ENCODE data around the gene WDR13.
"Not testable (repeated sequence)": the region's sequence is repeated elsewhere in the genome, so short reads cannot be mapped to it uniquely, and the experiment has no call there.

Gene WDR13

DNA sequence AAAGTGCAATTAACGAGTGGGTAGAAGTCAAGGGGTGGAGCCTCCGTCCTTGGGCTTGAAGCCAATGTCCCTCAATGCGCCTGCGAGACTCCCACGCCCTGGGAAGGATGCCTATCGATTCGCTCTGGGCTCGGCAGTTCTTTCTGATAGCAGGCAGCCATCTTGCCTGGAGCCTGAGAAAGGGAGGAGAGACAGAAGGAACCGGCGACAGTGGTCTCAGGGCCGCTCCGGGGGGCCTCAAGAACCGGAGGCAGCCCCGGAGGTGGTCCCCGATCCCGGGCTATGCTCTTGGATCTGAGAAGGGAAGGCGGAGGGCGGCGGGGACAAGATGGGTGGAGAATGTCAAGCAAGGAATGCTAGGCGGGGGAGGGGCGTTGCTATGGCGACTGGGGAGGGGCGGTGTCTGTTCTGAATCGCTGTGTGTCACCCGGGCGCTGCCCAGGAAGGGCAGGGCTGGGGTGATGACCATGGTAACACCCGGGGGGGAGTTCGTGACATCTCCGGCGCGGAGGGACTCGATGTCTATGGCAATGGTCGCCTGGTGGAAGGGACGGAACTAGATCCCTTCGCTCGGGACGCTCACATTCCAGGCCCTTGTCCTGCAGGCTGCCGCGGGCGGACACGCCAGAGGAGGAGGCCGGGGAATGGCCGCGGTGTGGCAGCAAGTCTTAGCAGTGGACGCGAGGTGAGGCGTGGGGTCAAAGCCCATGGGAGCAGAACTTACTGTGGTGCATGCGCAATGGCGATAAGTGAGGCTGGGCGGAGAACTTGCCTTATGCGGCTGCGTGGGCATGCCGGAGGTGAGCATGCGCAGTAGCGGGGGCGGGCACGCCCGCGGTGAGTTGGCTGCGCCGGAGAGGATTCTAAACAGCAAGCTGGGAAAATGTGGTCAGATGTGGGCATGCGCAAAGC, at the start of gene WDR13:
TSS of gene WDR13 (plus strand) at position 140 of the 912 bp plus-strand sequence. CDS start at position 645, 505 bp downstream.
- peak; percentile 55 for FAIRE-seq

DNA sequence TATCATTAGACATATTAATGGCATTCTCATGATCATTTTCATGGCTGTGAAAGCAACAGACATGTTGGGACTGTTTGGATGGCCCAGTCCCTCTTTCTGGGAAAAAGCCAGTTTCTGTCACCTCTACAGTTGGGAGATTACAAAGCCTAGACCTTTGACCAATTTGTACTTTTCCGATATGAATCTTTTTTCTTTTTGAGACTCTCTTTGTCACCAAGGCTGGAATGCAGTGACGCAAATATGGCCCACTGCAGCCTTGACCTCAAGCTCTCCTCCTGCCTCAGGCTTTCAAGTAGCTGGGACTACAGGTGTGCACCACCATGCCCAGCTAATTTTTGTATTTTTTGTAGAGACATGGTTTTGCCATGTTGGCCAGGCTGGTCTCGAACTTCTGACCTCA, 48.4 kb upstream of the WDR13 start:
- FAIRE-seq = no peak

DNA sequence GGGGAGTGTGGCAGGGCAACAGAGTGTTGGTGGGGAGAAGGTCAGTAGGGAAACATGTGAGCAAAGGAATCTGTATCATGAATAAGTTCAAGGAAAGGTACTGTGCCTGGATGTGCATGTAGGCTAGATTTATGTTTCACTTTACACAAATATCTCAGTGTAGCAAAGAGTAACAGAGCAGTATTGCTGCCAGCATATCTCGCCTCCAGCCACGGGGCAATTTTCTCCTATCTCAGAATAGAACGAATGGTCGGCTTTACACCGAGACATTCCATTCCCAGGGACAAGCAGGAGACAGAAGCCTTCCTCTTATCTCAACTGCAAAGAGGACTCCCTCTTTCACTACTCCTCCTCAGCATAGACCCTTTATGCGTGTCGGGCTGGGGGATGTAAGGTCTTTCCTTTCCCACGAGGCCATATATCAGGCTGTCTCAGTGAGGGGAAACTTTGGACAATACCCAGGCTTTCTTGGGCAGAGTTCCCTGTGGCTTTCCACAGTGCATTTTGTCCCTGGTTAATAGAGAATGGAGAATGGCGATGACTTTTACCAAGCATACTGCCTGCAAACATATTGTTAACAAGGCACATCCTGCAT, 41.5 kb upstream of the WDR13 start:
- FAIRE-seq = not testable (repeated sequence)

DNA sequence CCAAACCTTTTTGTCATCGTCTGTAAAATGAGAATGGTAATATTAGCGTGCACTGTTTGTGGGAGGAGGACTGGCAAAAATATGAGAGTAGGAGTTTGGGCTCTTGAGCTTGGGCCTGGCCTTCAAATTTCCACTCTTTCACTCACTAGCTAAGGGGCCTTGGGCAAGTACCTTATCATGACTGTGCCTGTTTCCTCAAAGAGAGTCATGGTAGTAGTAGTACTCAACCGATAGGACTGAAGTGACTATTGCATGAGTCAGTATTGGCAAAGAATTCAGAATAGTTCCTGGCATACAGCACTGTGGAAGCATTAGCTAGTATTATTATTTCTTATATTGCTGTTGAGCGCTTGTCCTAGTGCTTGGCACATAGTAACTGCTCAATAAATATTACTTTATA, 39.0 kb upstream of the WDR13 start:
- FAIRE-seq = no peak

DNA sequence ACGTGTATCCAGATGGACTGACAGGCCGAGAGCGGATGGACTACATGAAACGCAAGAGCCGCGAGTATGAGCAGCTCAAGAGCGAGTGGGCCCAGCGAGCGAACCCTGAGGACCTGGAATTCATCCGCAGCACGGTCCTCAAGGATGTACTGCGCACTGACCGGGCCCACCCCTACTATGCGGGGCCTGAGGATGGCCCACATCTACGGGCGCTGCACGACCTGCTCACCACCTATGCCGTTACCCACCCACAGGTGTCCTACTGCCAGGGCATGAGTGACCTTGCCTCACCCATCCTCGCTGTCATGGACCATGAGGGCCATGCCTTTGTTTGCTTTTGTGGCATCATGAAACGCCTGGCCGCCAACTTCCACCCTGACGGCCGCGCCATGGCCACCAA, 37.7 kb upstream of the WDR13 start:
- FAIRE-seq = no peak

DNA sequence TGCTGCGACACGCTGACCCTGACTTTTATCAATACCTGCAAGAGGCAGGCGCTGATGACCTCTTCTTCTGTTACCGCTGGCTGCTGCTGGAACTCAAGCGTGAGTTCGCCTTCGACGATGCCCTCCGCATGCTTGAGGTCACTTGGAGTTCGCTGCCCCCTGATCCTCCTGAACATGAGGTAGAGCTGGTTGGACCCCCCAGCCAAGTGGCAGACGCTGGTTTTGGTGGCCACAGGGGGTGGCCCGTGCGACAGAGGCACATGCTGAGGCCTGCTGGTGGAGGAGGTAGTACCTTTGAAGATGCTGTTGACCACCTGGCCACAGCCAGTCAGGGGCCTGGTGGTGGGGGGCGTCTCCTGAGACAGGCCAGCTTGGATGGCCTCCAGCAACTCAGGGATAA, 37.2 kb upstream of the WDR13 start:
- FAIRE-seq = no peak

DNA sequence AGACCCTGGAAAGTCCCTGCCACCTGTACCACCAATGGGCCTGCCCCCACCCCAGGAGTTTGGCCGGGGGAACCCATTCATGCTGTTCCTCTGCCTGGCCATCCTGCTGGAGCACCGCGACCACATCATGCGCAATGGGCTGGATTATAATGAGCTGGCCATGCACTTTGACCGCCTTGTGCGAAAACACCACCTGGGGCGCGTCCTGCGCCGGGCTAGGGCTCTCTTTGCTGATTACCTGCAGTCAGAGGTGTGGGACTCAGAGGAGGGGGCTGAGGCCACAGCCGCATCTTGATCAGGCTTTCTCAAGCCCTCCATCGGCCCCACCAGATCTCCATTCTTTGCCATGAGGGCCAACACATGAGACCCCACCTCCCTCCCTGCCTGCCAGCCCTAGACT, 36.6 kb upstream of the WDR13 start:
- FAIRE-seq = no peak

DNA sequence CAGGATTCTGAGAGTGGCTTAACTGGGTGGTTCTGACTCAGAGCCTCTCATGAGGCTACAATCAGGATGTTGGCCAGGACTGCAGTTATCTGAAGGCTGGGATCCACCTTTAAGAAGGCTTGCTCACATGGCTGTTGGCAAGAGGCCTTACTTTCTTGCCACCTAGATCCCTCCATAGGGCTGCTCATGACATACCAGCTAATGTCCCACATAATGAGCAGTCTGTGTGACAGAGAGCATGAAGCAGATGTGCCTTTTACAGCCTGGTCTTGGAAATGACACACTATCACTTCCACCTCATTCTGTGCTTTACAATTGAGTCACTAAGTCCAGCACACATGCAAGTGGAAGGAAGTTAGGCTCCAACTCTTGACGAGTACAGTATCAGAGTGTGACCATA, 27.3 kb upstream of the WDR13 start:
- no peak for FAIRE-seq

DNA sequence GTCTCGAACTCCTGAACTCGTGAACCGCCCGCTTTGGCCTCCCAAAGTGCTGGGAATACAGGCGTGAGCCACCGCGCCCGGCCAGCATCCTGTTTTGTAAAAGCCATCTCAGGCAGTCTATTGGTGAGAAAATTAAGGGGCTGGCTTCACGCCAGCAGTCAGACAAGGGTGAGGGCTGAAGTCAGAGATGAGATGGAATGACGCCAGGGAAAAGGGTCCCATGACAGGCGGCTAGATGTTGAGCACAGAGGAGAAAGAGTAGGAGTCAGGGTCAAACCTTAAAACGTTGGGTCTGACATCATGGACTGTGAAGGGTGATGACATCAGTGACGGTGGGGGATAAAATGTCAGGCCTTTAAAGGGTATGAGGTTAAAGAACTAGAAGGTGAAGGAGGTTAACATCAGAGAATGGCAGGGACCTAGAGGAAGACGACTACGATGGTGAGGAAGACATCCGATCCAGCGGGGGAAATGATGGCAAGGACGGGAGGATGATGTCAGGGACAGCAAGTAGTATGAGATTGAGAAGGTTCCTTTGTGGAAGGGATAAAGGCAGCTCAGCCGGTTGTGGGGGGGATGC, 23.5 kb upstream of the WDR13 start:
- no peak for FAIRE-seq

DNA sequence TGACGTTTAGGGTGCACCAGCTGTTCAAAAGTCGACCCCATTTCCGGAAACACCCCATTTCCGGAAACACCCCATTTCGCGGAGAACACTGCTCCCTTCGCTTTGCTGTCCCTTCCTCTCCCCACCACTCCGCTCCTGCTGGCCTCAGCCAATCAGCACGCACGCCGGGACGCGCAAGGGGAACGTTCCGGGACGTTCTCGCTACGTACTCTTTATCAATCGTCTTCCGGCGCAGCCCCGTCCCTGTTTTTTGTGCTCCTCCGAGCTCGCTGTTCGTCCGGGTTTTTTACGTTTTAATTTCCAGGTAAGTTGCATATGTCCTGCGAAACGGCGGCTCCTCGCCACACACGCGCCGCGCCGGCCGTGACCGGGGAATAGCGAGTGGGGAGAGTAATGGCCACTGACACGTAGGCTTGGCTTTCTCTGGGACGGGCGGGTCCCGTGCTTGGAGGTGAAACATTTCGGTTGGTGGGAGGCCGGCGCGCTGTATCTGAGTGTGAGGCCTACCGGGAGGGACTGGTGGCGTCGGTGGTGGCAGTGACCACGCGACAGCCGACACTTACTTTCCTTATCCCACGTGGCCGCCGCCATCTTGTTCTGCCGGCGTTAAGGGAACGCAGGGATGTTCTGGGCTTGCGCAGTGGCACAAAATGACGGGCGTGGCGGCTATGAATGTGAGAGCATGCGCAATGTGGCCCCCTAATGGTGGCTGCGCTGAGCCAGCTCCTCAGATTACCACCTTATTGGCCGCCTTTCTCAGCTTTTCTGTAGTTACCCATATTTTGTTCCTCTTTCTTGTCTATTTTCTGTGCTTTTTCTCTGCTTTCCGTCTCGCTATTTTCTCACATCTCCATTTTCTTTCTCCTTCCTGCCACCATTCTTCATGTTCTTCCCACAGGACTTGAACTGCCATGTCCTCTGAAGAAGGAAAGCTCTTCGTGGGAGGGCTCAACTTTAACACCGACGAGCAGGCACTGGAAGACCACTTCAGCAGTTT, 22.7 kb upstream of the WDR13 start, which contains the start of gene RBM3:
TSS of gene RBM3 (plus strand) at position 215 of the 997 bp plus-strand sequence. CDS start at position 912, 697 bp downstream.
- FAIRE-seq = no peak

DNA sequence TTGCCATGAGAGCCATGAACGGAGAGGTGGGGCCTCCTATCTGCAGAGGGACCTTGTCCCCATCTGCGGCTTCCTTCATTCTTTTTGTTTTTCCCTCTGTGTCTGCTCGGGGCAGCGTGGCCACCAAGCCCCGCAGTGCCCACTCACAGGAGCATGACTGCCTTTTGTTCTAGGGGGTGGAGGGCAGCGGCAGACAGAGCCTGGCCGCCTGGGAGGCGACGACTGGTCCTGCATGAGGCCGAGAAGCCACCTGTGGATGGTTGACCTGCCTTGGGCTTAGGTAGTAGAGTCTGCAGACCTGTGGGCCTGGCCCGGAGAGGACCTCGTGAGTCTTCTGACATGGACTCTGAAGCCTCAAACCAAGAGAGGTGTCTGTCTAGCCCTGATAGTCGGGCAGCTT, 21.6 kb upstream of the WDR13 start:
- no peak for FAIRE-seq

DNA sequence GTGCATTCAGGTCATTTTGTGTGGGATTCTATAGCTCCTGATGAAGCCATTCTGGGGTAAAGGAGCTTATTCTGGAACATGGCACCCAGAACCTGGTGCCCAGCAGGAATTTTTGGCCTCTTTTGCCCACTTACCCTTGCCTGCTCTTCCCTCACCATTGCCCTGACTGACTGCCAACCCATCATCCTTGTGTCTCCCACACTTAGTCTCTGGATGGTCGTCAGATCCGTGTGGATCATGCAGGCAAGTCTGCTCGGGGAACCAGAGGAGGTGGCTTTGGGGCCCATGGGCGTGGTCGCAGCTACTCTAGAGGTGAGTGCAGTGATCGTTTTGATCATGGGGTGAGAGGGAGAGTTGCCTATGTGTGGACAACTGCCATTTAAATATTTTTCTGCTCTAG, 21.2 kb upstream of the WDR13 start:
- no peak for FAIRE-seq

DNA sequence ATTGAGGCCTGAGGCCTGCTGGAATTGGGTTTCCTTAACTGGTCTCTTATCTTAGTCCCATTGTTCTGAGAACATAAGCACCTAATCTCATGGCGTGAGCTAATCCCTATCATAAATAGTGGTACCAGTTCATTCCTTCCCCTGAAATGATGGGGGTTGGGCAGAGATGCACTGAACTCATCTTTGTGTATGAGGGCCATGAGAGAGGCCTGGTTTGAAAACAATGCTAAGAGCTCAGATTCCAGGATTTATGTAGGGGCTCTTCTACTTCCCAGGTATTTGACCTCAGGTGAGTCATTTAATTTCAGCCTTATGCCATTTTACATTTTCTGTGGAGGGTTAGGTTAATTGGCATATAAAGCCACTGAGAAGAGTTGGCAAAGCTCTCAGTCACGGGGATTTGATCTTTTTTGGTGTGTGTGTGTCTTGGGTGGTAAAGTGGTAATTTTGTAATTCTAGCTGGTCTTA, 18.6 kb upstream of the WDR13 start:
- FAIRE-seq = no peak

DNA sequence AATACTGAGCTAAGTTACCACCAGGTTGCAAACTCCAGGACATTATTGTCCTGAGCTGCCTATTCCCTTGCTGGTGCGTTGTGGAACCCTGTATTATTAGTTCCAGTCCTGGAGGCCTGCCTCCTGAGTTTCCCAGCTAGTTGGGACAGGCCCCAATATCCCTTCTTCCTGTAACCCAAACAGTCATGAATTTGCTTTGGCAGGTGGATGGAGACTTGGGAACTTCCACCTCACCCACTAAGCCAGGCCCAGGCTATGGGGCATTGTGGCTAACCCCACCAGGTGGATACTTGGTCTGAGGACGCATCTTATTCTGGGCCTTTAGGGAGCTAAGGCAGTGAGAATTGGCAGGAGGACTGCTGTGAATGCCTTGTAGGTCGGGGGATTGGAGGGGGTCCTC, 18.0 kb upstream of the WDR13 start:
- no peak for FAIRE-seq

DNA sequence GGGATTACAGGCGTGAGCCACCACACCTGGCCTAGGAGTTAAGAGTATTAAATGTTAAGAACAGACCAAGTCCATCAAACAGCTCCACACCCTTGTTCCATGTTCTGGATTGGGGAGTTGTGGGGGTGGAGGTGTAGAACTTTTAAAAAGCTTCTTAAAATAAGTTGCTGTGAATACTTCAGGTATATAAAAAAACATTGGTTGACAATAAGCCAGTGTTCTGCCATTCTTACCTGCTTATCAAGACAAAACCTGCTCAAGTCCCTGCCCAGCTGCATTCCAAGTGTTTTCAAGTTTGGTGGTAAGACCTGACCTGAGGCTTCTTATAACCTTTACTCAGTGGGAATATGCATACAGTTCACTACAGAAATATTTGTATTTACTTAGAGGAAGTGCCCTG, 16.6 kb upstream of the WDR13 start:
- FAIRE-seq = no peak

DNA sequence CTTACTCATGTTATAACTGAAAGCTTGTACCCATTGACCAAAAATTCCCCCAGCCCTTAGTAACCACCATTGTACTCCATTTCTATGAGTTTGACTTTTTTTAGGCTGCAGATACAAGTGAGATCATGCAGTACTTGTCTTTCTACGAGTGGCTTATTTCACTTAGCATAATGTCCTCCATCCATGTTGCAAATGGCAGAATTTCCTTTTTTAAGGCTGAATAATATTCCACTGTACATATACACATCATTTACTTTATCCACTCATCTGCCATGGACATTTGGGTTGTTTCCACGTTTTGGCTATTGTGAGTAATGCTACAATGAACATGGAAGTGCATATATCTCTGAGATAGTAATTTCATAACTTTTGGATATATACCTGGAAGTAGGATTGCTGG, 12.6 kb upstream of the WDR13 start:
- FAIRE-seq = no peak

DNA sequence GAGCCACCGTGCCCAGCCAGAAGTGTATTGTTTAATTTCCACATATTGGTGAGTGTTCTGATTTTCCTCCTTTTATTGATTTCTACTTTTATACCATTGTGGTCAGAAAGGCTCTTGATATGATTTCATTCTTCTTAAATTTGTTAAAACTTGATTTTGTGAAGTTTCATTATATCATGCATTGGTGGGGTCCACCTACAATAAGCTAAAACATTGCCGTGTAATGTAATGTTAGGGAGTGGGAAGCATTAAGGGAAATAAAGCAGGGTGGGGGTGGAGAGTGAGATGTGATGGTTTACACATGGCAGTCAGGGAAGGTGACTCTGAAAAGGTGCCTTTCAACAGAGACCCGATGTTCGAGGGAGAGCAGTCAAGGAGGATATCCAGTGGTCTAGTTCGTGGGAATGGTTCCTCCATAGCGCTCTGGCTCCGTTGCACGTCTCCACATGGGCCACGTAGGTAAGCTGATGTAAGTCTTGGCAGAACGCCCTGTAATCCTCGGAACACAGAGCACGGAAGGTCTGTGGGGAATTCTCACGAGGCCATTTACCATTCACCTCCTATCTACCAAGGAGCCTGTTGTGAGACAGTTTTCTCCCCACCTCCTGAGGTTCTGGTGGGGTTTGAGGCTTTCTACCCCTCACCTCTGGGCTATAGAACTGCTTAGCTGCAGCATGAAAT, 7.7 kb upstream of the WDR13 start:
- no peak for FAIRE-seq

DNA sequence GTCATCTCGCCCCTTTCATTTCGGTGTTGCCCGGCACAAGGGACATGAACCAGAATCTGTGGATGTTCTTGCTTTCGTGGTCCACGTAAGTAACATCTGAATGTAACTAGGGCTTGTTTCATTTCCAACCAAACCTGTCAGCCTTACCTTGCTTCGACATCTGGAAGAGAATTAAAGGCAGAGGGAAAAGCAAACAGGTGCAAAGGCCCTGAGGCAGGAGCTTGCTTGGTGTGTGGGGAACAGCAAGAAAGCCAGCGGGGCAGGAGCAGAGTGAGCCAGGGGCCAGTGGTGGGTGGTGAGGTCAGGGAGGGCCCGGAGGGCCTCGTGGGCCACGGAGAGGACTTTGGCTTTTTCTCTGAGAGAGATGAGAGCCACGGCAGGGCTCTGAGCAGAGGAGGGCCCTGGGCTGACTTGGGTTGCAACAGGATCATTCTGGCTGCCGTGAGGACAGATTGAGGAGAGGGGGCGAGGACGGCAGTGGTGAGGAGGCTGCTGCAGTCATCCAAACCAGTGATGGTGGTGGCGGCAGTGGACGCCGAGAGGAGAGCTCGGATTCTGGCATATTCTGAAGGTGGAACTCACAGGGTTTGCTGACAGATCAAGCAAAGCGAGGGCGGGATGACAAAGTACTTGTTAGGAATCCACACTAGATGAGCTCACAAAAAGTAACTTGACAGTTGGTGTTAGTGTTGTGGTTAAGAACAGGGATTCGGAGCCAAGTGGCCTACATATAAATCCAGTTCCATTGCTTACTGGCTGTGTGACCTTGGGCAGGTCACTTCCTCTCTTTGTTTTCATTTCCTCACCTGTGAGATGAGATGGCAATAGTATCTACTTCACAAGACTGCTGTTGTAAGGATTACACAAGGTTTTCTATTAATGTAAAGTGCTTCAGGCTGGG, 6.8 kb upstream of the WDR13 start:
- no peak for FAIRE-seq

DNA sequence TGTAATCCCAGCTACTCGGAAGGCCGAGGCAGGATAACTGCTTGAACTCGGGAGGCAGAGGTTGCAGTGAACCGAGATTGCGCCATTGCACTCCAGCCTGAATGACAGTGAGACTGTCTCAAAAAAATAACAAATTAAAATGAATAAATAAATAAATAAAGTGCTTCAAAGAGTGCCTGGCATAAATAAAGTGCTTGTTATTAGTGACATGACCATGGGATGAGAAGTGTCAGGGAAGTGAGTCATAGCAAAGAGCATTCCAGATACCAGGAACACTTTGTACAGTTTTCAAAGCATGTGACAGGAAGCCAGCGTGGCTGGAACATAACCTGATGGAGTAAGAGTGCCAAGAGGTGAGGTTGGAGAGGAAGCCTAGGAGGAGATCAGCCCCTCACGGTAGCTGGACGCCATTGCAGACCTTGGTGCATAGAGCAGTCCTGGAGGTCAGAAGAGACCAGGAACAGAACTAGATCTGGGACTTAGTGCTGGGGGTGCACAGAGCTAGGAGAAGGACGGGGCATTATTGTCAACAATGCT, 6.0 kb upstream of the WDR13 start:
- no peak for FAIRE-seq

DNA sequence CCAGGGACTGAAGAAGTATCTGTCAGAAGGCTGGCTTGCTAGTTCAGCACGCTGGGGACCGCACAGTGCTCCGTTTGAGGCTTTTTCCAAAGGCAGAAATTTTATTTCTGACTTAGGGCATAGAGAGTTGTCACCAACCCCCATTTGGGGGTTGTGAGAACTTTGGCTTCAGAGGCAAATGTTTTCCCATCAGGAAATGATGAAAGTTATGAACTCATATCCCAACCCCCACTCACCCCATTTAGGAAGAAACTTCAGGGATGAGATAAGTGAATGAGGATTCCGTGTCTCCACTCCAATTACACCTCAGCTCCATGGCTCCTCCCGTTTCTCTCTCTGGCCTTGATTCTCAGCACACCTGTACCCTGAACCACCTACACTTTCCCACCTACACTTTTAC, 4.3 kb upstream of the WDR13 start:
- no peak for FAIRE-seq

DNA sequence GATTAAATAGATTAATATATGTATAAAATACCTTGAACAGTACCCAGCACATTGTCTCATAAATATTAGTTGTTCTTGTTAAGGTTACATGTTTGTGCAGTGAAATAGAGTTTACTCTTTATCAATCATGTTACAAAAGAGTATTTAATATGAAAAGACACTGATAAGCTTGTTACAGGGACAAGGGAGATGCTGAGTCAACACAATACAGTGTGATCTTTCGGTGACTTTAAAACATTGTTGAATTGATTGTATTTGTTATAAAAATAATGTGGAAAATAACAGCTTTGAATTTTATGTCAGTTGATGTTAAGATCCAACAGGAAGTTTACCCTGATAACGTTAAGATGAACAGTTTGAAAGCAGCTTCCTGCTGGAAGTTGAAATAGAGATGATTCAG, 1.4 kb upstream of the WDR13 start:
- FAIRE-seq = no peak

Measured in endometrium (tissue), 2 donors.